Testis (tissue), 3 donors: ENCODE data around the gene ATG9B. TPM values are rescaled to one million over a fixed set of nuclear protein-coding genes. Genes with fewer than 3 reads are reported as not detected.

Experiments used
- DNase-seq: peaks from one replicate; pipeline ENCODE4 v3.0.0-alpha.2; 2019
- H3K27ac ChIP-seq, 2 donors: fragments of 200-600 bp; sonication (generic); one replicate each; pipeline ENCODE4 v1.5.1; 2019
- H3K27me3 ChIP-seq: fragments of 200-600 bp; sonication (generic); one replicate; pipeline ENCODE4 v1.5.1; 2019
- H3K36me3 ChIP-seq: fragments of 200-600 bp; sonication (generic); one replicate; pipeline ENCODE4 v1.5.1; 2017; ENCODE audit warnings: low read depth; ENCODE audit errors: missing control alignments
- H3K4me1 ChIP-seq: fragments of 200-600 bp; sonication (generic); one replicate; pipeline ENCODE4 v1.5.1; 2019
- H3K4me3 ChIP-seq, 2 donors: fragments of 200-600 bp; sonication (generic); one replicate each; pipeline ENCODE4 v1.5.1; 2017 to 2019
- H3K9me3 ChIP-seq: fragments of 200-600 bp; sonication (generic); one replicate; pipeline ENCODE4 v1.5.1; 2017
- POLR2A ChIP-seq: fragments of 450-650 bp; IDR thresholded peaks from one replicate; pipeline ENCODE4 v1.6.1; 2017; ENCODE audit warnings: antibody characterized with exemption, mild to moderate bottlenecking, moderate library complexity
- WGBS, 2 donors: methylation state at CpG; one replicate each; pipeline ENCODE4 v1.1.5; 2018; 5-methylcytosine and 5-hydroxymethylcytosine counted together
- intact Hi-C: fragments of 100-400 bp; cut with DNase I; formaldehyde crosslinking; loops from one replicate; pipeline ENCODE4 v1.15.1; 2023; ENCODE audit warnings: low total_unique reads
- polyA plus RNA-seq: library from polyadenylated mRNA; stranded (reverse); fragments of 350-450 nt; fragmentation: Illumina TruSeq; extraction: RNeasy Lipid Tissue Mini Kit (QIAGEN cat#74804); gene quantifications from one replicate; pipeline ENCODE4 v1.2.3, GENCODE V29; 2014; ENCODE audit warnings: low read depth, low replicate concordance; ENCODE audit not compliant: insufficient read depth
- total RNA-seq, 2 donors: library from RNA; depleted of rRNA; stranded (reverse); fragments of >200 nt; gene quantifications; one replicate each; pipeline ENCODE4 v1.2.3, GENCODE V29; 2016
- TF ChIP-seq, protein P1 (sequence below), 3 experiments: fragments of 450-650 bp in 2 of 3; fragments of 200-600 bp in 1 of 3; sonication (generic) in 1 of 3; IDR thresholded peaks; one replicate each; pipeline ENCODE4 v1.5.1; 2016 to 2019; ENCODE audit warnings: antibody characterized with exemption in 3 of 3, mild to moderate bottlenecking in 2 of 3, moderate library complexity in 1 of 3

The ATG9B gene
- total and polyA plus RNA-seq, 3 donors from 2014 or later = 14.9 to 29.7 (median 24.8) TPM

DNA sequence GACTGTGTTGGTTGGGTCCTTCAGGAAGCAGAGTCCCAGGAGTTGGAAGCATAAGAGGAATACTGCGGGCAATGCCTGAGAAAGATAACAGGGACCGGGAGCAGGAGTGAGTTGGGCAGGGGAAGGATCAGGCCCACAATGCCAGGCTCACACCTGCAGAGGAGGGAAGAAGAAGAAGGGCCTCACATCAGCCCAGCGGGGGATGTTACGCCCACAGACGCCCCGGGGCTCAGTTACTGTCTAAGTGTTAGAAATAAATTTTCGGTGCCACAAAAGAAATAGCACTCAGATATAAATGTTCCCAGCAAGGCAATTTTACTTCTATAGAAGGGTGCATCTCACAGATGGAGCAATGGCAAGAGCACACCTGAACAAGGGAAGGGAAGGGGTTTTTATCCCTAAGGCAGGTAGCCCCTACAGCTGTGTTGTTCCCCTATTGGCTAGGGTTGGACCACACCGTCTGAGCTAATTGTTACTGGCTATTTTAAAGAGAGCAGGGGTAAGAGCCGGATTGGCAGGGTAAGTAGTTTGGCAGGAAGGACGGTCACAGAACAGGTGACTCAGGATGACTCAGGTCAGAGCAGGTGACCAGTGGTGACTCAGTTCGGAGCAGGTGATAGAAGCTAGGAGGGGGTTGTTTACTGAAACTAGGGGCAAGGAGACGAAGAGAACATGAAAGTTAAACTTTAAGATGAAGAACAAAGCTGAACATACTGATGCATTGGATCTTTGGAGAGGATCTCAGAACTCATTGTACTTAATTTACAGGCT is 33.7 kb downstream of the ATG9B start, which contains the start of gene NOS3:
NOS3 (plus strand) TSS at position 602 of the 771 bp plus-strand sequence. CDS start 2,787 bp downstream, outside the sequence.
- Histone ChIP-seq H3K4me3 (no peak within 1 kb of the TSS), H3K9me3 (no peaks in the 10 kb centered on the region), H3K36me3 (no peaks in the 10 kb centered on the region), H3K27me3 (no peaks in the 10 kb centered on the region), H3K4me1 (peaks cover 17% of the 10 kb centered on the region), H3K27ac (no peak within 1 kb of the TSS)
- intact Hi-C loops = no loop called here
- DNase-seq = no peak
- 91 to 96% methylated on average over 12 of the region's 12 CpGs for WGBS, 2 donors
- no peak for TF ChIP-seq POLR2A
- TF ChIP-seq, protein P1, sequence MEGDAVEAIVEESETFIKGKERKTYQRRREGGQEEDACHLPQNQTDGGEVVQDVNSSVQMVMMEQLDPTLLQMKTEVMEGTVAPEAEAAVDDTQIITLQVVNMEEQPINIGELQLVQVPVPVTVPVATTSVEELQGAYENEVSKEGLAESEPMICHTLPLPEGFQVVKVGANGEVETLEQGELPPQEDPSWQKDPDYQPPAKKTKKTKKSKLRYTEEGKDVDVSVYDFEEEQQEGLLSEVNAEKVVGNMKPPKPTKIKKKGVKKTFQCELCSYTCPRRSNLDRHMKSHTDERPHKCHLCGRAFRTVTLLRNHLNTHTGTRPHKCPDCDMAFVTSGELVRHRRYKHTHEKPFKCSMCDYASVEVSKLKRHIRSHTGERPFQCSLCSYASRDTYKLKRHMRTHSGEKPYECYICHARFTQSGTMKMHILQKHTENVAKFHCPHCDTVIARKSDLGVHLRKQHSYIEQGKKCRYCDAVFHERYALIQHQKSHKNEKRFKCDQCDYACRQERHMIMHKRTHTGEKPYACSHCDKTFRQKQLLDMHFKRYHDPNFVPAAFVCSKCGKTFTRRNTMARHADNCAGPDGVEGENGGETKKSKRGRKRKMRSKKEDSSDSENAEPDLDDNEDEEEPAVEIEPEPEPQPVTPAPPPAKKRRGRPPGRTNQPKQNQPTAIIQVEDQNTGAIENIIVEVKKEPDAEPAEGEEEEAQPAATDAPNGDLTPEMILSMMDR (IDR thresholded peaks at IDR 0.05) = no peak

DNA sequence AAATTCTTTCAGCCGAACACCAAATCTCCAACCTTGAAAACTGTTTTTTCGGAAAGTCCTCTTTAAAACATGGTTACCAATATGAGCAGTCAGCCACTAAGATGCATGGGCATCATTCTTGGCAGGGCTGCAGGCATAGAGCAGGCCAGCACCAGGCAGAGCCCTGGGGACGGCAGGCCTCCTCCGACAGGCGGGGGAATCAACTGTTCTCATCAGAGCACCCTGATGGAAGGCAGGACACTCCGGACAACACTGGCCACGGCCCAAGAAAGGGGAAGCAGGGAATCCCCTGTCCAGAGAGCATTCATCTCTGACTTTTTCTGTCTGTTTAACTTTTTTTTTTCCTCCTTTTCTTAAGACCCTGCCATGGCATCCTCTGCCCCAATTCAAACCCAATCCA is 34.8 kb downstream of the ATG9B start:
- Histone ChIP-seq H3K4me3 (no peak overlapping the region), H3K9me3 (no peaks in the 10 kb centered on the region), H3K27me3 (no peaks in the 10 kb centered on the region), H3K27ac (no peak overlapping the region), H3K4me1 (peaks cover 17% of the 10 kb centered on the region), H3K36me3 (no peaks in the 10 kb centered on the region)
- intact Hi-C loops = loop anchor here (5.0 kb wide), 1 partner anchor 87 kb away; no protein-coding TSS in a partner anchor
- TF ChIP-seq, protein P1 (IDR thresholded peaks at IDR 0.05) = no peak
- no peak for TF ChIP-seq POLR2A
- peak; percentile 50 for DNase-seq
- WGBS, 2 donors = 30 to 42% methylated on average over 7 of the region's 7 CpGs

DNA sequence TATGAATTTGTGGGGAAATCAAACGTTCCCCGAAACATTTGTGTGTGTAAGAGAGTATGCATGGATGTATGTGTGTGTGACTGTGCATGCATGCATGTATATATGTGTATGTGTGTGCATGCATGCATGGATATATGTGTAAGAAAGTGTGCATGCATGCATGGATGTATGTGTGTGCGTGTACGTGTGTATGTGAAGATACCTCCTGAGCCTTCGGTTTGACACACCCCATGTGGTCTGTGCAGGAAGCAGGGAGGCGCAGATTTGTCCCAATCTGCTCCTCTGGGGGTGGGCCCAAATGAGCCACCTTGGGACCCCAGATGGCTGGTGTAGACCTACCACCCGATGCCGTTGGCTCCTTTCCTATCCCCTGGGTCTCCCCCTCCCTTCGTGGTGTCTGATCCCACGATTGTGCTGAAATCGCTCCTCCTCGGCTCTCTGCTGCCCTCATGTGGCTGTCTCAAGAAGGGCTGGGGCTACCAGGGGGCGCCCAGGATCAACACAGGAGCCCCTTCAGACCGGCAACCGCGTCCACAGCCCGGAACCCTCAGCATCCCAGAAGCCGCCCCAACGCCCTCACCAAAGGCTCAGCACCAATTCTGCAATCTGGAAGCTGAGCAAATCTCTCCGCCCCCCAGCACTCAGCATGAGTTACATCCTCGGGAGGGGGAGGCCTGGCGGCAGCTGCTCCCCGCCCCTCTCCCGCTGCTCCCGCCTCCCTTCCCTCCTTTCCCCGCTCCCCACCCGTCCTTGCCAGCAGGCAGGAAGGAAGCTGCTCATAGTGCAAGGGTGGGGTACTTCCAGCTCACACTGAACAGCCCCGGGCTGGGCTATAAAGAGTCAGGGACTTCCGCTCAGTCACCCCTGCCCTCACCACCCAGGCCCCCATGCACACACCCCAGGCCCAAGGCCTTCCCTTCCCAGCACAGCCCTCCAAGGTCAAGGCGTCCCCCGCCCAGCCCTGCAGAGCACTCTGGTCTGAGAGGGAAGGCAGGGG is 35.8 kb downstream of the ATG9B start:
- DNase-seq = peak; percentile 76
- peaks cover 17% of the 10 kb centered on the region for H3K4me1 ChIP-seq
- 13 to 17% methylated on average over 22 to 31 of the region's 31 CpGs for WGBS, 2 donors
- TF ChIP-seq POLR2A = no peak
- TF ChIP-seq, protein P1 (IDR thresholded peaks at IDR 0.05) = peak; percentile 80 to 91 (median 81)
- no peak overlapping the region for H3K27ac ChIP-seq
- no peaks in the 10 kb centered on the region for H3K9me3 ChIP-seq
- no peaks in the 10 kb centered on the region for H3K36me3 ChIP-seq
- intact Hi-C loops = loop anchor here (5.0 kb wide), 1 partner anchor 86 kb away; no protein-coding TSS in a partner anchor
- peak overlapping the region in 1 of 2 donors; percentile 12 for H3K4me3 ChIP-seq
- no peaks in the 10 kb centered on the region for H3K27me3 ChIP-seq

DNA sequence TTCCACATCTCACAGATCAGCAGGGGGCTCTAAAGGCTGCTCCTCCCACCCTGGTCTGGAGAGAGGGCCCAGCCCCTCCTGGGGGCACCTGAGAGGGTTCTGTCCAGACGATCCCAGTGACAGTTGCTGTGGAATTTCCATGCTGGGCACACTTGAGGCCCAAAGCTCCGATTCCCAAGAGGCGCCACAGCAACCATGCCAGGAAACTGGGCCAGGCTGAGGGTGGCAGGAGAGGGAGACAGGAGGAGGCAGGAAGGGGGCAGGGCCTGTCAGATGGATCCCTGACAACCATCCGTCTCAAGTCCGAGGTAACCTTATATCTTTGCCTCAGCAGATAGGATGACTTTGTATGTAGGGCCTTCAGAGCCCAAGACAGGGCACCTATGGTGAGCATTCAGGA is 37.7 kb downstream of the ATG9B start:
- no peak for TF ChIP-seq POLR2A
- TF ChIP-seq, protein P1 (IDR thresholded peaks at IDR 0.05) = no peak
- Histone ChIP-seq H3K27me3 (no peaks in the 10 kb centered on the region), H3K4me3 (no peak overlapping the region), H3K9me3 (no peaks in the 10 kb centered on the region), H3K27ac (no peak overlapping the region), H3K4me1 (peaks cover 17% of the 10 kb centered on the region), H3K36me3 (no peaks in the 10 kb centered on the region)
- intact Hi-C loops = loop anchor here (5.0 kb wide), 1 partner anchor 84 kb away; no protein-coding TSS in a partner anchor
- 83 to 89% methylated on average over 3 to 5 of the region's 5 CpGs for WGBS, 2 donors
- DNase-seq = no peak
